NCI-H2107 treated with DMSO at 0.1 percent for 48 hours (cell line): ENCODE data around the gene HBA1.
"Not testable (repeated sequence)": the region's sequence is repeated elsewhere in the genome, so short reads cannot be mapped to it uniquely, and the experiment has no call there.

Source experiments
- DNase-seq: peaks from one replicate; lab custom pipeline; 2025; ENCODE audit not compliant: unreplicated experiment; lab: John Stamatoyannopoulos, UW

HBA1 gene

DNA sequence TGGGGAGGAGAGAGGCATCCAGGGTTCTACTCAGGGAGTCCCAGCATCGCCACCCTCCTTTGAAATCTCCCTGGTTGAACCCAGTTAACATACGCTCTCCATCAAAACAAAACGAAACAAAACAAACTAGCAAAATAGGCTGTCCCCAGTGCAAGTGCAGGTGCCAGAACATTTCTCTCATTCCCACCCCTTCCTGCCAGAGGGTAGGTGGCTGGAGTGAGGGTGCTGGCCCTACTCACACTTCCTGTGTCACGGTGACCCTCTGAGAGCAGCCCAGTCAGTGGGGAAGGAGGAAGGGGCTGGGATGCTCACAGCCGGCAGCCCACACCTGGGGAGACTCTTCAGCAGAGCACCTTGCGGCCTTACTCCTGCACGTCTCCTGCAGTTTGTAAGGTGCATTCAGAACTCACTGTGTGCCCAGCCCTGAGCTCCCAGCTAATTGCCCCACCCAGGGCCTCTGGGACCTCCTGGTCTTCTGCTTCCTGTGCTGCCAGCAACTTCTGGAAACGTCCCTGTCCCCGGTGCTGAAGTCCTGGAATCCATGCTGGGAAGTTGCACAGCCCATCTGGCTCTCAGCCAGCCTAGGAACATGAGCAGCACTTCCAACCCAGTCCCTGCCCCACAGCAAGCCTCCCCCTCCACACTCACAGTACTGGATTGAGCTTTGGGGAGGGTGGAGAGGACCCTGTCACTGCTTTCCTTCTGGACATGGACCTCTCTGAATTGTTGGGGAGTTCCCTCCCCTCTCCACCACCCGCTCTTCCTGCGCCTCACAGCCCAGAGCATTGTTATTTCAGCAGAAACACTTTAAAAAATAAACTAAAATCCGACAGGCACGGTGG, 2.3 kb upstream of the HBA1 start:
- not testable (repeated sequence) for DNase-seq

DNA sequence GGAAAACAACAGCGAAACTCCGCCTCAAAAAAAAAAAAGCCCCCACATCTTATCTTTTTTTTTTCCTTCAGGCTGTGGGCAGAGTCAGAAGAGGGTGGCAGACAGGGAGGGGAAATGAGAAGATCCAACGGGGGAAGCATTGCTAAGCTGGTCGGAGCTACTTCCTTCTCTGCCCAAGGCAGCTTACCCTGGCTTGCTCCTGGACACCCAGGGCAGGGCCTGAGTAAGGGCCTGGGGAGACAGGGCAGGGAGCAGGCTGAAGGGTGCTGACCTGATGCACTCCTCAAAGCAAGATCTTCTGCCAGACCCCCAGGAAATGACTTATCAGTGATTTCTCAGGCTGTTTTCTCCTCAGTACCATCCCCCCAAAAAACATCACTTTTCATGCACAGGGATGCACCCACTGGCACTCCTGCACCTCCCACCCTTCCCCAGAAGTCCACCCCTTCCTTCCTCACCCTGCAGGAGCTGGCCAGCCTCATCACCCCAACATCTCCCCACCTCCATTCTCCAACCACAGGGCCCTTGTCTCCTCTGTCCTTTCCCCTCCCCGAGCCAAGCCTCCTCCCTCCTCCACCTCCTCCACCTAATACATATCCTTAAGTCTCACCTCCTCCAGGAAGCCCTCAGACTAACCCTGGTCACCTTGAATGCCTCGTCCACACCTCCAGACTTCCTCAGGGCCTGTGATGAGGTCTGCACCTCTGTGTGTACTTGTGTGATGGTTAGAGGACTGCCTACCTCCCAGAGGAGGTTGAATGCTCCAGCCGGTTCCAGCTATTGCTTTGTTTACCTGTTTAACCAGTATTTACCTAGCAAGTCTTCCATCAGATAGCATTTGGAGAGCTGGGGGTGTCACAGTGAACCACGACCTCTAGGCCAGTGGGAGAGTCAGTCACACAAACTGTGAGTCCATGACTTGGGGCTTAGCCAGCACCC, 1.2 kb upstream of the HBA1 start:
- DNase-seq: no peak

DNA sequence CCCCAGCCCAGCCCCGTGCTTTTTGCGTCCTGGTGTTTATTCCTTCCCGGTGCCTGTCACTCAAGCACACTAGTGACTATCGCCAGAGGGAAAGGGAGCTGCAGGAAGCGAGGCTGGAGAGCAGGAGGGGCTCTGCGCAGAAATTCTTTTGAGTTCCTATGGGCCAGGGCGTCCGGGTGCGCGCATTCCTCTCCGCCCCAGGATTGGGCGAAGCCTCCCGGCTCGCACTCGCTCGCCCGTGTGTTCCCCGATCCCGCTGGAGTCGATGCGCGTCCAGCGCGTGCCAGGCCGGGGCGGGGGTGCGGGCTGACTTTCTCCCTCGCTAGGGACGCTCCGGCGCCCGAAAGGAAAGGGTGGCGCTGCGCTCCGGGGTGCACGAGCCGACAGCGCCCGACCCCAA, 474 bp upstream of the HBA1 start:
- DNase-seq: not testable (repeated sequence)

DNA sequence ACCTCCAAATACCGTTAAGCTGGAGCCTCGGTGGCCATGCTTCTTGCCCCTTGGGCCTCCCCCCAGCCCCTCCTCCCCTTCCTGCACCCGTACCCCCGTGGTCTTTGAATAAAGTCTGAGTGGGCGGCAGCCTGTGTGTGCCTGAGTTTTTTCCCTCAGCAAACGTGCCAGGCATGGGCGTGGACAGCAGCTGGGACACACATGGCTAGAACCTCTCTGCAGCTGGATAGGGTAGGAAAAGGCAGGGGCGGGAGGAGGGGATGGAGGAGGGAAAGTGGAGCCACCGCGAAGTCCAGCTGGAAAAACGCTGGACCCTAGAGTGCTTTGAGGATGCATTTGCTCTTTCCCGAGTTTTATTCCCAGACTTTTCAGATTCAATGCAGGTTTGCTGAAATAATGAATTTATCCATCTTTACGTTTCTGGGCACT, 928 bp downstream of the HBA1 start:
- peak; percentile 100 for DNase-seq

DNA sequence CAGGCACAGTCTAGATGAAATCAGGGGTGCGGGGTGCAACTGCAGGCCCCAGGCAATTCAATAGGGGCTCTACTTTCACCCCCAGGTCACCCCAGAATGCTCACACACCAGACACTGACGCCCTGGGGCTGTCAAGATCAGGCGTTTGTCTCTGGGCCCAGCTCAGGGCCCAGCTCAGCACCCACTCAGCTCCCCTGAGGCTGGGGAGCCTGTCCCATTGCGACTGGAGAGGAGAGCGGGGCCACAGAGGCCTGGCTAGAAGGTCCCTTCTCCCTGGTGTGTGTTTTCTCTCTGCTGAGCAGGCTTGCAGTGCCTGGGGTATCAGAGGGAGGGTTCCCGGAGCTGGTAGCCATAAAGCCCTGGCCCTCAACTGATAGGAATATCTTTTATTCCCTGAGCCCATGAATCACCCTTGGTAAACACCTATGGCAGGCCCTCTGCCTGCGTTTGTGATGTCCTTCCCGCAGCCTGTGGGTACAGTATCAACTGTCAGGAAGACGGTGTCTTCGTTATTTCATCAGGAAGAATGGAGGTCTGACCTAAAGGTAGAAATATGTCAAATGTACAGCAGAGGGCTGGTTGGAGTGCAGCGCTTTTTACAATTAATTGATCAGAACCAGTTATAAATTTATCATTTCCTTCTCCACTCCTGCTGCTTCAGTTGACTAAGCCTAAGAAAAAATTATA, 1.6 kb downstream of the HBA1 start:
- no peak for DNase-seq

DNA sequence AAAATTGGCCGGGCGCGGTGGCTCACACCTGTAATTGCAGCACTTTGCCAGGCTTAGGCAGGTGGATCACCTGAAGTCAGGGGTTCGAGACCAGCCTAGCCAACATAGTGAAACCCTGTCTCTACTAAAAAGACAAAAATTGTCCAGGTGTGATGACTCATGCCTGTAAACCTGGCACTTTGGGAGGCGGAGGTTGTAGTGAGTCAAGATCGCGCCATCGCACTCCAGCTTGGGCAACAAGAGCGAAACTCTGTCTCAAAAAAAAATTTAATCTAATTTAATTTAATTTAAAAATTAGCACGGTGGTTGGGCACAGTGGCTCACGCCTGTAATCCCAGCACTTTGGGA, 2.2 kb downstream of the HBA1 start:
- no peak for DNase-seq

DNA sequence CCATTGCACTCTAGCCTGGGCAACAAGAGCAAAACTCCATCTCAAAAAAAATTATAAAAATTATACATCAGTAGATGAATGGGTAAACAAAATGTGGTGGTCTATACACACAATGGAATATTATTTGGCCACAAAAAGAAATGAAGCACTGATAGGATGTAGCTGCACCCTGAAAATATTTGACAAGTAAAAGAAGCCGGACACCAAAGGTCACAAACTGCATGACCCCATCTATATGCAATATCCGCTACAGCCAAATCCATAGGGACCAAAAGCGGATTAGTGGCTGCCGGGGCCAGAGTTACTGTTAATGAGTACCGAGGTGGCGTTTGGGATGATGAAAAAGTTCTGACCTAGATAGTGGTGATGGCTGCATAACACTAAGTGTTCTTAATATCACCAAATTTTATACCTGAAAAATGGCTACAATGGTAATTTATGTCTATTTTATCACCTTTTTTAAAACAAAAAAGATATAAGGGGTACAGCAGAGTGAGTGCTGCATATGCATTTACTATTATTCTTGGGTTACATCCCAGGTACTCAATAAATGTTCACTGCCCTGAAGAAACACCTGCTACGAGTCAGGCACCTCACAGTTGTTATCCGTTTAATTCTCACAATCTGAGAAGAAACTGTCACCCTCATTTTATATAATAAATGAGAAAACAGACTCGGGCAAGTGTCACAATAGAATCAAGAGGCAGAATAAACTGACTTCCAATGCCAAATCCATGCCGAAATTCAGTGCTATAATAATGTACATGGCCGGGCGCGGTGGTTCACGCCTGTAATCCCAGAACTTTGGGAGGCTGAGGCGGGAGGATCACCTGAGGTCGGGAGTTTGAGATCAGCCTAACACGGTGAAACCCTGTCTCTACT, 3.0 kb downstream of the HBA1 start:
- DNase-seq: no peak

DNA sequence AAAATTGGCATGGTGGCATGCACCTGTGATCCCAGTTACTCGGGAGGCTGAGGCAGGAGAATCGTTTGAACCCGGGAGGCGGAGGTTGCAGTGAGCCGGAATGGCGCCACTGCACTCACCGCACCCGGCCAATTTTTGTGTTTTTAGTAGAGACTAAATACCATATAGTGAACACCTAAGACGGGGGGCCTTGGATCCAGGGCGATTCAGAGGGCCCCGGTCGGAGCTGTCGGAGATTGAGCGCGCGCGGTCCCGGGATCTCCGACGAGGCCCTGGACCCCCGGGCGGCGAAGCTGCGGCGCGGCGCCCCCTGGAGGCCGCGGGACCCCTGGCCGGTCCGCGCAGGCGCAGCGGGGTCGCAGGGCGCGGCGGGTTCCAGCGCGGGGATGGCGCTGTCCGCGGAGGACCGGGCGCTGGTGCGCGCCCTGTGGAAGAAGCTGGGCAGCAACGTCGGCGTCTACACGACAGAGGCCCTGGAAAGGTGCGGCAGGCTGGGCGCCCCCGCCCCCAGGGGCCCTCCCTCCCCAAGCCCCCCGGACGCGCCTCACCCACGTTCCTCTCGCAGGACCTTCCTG, 3.7 kb downstream of the HBA1 start, which contains the start of gene HBQ1:
Gene HBQ1, plus strand, starts transcription at position 359 of the 575 bp plus-strand sequence. Its CDS starts 28 bp downstream, at position 387.
- DNase-seq: no peak

DNA sequence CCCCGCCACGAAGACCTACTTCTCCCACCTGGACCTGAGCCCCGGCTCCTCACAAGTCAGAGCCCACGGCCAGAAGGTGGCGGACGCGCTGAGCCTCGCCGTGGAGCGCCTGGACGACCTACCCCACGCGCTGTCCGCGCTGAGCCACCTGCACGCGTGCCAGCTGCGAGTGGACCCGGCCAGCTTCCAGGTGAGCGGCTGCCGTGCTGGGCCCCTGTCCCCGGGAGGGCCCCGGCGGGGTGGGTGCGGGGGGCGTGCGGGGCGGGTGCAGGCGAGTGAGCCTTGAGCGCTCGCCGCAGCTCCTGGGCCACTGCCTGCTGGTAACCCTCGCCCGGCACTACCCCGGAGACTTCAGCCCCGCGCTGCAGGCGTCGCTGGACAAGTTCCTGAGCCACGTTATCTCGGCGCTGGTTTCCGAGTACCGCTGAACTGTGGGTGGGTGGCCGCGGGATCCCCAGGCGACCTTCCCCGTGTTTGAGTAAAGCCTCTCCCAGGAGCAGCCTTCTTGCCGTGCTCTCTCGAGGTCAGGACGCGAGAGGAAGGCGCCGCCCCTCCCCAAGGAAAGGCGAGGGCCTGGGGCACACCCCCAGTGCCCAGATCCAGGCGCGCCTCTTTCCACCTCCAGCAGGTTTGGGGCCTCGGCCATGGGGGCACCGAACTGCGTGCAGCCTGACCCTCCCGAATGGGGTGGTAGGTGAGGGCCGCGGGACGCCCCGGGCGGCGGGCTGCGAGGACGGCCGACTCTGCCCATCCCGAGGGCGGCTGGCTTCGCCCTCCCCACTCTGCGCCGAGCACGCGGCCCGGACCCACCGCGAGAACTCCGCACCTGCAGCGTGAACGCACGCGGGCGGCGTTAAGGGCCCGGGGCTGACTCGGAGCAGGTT, 4.4 kb downstream of the HBA1 start:
- peak; percentile 30 for DNase-seq

DNA sequence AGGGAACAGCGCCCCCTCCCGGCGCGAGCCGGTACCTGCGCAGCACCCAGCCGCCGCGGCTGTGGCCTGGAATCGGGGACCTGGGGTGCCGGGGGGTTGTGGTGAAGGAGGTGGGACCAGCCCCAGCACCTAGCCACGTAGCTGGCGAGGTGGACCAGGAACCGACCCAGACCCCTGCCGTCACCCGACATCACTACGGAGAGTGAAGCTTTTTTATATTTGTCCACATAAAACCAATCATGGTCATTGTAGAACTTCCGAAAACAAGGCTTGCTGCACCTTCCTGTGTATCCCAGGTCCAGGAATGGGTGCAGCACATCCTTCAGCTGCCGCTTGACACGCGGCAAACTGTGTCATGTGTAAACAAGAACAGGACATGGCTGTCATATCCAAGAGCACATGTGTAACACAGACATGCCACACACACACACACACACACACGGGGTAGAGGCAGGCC, 5.1 kb downstream of the HBA1 start:
- no peak for DNase-seq

DNA sequence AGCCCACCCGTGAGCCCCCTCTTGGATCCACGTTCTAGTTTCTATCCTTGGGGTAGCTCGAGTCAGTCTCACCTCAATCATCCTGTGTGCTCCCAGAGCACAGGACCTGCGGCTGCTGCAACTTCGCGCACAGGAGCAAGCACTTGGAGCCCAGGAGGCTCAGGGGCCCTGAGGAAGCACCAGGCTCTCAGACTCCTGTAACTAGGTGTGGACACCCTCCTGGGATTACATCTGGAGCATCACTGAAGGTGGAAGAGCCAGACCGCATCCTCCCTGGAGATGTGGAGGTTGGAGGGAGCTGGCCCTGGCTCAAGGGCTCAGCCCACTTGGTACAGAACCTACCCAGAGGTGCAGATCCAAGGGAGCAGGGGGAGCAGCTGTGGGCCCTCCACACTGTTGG, 6.5 kb downstream of the HBA1 start:
- DNase-seq: no peak

DNA sequence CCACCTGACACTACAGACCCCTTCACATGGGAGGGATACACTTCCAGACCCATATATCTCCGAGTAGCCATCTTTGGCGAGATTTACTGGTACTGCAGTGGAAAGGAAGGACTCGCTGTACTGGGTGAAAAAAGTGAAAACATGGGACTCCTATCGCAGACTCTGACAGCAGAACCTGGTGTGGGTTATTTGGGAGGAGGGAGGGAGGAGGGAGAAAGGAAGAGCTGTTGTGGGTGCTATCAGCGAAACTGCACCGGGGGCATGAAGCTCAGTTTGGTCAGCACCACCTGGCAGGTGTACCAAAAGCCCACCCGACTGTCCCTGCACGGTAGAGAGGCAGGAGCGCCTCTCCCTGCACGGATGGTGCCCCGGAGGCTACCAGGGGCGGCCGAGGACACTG, 8.7 kb downstream of the HBA1 start:
- DNase-seq: no peak

DNA sequence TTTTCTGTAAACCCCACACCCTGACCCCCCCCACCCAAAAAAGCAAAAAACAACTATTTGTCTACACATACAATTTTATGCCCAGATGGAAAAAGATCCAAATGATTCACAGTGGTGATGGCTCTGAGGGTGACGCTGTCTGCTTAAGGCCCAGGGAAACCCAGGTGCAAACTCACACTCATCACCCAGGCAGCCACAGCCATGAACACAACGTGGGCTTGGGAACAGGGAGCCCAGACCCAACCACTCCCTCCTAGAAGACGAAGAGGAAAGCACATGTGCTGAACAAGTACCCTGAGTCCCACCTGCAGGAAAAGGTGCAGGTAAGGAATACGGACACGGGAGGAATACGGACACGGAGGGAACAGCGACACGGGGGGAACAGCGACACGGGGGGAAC, 9.2 kb downstream of the HBA1 start:
- DNase-seq: no peak

DNA sequence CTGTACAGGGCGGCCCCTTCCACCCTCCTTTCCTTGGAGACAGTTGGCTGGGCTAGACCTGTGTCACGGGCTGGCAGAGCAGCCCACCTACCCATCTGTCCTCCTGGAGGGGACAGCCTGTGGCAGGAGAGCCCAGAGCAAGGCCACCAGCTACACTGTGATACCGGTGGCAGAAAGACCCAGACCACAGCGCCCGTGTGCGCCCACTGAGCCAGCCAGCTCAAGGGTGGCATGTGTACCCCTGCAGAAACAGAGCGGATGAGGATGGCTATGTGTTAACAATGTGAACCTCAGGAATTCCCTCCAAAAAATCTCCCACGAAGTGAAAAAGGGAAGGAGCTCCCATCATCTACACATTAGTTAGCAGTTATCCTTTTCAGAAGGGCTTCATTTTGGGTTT, 10.8 kb downstream of the HBA1 start:
- DNase-seq: no peak

DNA sequence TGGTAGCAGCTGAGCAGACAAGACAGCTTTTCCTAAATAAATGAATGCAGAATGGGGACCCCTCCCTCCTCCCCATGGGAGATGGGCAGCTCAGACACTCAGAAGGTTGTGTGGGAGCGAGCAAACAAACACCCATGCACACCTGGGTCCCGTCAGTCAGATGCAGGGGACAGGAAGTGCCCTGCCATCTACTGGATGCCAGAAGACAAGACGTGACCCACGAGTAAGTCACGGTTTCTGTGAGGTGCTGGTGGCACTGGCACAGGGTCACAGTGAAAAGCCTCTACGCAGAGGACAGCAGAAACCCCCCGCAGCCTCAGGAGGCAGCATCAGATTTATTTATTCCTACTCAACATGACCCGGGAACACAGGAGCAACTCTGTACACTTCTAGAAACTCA, 12.2 kb downstream of the HBA1 start:
- no peak for DNase-seq

DNA sequence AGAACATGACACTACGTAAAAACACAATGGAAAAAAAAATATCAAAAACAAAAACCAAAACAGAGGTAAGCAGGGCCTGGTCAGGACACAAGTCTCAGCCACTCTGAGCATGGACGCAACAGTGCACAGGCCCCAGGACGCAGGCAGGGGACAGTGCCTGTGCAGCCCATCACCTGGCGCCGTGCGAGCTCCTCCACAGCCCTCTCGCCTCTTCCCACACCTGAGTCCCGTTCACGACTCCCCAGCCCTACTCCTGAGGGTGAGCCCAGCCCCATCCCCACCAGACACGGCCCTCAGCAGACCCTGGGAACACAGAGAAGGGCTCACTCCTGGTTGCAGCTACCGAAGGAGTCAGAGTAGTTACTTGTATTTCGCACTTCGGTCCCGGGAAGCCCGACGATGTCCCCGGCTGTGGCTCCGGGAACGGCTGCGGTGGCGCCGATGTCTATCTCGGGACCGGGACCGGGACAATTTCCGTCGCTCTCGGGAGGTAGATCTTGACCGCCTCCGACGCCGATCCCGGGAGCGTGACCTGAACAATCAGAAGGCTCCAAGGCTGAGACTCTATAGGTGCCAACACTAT, 13.2 kb downstream of the HBA1 start:
- no peak for DNase-seq

DNA sequence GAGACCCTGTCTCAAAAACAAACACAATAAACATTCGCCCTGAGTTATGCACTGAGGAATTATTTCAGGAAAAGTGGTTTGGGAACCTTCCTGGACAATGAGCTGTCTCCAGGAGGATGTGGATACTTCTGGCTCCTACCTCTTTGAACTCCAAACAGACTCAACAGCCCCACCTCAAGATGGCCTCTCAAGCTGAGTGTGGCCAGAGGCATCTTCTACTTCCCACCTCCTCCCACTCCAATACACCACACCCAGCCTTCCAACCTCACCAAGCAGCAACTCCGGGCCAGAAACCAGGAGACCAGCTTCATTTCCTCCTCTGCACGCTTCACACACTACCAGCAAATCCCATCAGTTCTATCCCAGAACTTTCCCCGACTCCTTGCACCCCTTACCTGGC, 15.4 kb downstream of the HBA1 start:
- no peak for DNase-seq

DNA sequence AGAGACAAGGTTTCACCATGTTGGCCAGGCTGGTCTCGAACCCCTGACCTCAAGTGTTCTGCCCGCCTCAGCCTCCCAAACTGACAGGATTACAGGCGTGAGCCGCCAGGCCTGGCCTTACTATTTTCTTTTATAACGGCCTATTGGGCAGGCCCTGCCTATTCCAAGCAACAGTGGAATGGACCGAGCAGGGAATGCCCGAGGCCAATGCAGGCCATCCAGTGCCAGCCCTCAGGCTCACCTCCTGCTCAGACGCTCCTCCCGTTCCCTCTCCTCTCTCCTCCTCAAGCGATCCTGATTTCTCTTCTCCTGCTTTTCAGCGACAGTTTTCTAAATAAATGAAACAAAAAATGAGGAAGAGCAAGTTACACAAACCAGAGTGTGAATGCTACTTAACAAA, 16.2 kb downstream of the HBA1 start:
- DNase-seq: no peak

DNA sequence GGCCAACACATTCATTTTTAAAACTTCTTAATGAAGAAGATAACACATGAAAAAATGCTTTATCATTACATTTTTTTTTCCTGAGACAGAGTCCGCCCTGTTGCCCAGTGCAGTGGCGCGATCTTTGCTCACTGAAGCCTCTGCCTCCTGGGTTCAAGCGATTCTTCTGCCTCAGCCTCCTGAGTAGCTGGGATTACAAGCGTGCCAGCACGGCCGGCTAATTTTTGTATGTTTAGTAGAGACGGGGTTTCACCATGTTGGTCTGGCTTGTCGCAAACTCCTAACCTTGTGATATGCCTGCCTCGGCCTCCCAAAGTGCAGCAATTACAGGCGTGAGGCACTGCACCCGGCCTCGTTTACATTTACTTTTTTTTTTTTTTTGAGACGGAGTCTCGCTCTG, 17.0 kb downstream of the HBA1 start:
- no peak for DNase-seq
